Measurements from ENCODE around the gene MAP3K21.

DNA sequence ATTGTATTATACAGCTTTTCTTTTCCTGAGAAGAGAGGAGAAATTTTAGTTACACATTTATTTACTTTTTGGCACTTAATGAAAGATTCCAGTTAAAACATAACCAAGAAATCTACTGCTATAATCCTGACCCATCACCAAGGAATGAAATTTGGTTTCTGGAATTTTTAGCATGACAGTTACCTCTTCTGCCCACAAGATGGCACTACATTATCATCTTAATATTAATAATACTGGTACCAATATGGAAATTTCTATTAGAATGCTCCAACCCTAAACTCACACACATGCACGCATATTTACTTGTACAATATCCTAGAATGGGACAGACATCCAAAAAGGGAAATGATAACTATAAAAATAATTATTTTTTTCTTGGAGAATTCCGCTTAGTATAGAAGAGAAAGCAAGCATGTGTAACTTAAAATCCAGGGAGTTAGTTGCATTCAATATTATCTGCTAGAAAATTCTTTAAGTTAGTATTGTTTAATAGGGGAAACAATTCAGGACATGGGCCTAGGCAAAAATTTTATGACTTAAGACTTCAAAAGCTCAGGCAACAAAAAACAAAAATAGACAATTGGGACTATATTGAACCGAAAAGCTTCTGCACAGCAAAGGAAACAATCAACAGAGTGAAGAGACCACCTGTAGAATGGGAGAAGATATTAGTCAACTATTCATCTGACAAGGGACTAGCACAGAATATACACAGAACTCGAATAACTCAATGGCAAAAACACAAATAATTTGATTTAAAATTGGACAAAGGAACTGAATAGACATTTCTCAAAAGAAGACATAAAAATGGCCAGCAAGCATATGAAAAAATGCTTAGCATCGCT, 37.4 kb downstream of the MAP3K21 start:
- TF ChIP-seq, protein P1, sequence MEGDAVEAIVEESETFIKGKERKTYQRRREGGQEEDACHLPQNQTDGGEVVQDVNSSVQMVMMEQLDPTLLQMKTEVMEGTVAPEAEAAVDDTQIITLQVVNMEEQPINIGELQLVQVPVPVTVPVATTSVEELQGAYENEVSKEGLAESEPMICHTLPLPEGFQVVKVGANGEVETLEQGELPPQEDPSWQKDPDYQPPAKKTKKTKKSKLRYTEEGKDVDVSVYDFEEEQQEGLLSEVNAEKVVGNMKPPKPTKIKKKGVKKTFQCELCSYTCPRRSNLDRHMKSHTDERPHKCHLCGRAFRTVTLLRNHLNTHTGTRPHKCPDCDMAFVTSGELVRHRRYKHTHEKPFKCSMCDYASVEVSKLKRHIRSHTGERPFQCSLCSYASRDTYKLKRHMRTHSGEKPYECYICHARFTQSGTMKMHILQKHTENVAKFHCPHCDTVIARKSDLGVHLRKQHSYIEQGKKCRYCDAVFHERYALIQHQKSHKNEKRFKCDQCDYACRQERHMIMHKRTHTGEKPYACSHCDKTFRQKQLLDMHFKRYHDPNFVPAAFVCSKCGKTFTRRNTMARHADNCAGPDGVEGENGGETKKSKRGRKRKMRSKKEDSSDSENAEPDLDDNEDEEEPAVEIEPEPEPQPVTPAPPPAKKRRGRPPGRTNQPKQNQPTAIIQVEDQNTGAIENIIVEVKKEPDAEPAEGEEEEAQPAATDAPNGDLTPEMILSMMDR (IDR thresholded peaks at IDR 0.05; ENCODE audit: poor library complexity, severe bottlenecking) = peak; percentile 76
- TF ChIP-seq EZH2 (IDR thresholded peaks at IDR 0.05; ENCODE audit: borderline replicate concordance, insufficient read depth, low read length, poor library complexity, severe bottlenecking) = no peak
- TF ChIP-seq POLR2AphosphoS5 (IDR thresholded peaks at IDR 0.05) = no peak
- TF ChIP-seq MXI1 (conservative IDR thresholded peaks at IDR 0.05; ENCODE audit: poor library complexity, severe bottlenecking) = no peak

All from neural cell (in vitro differentiated cells).